HCT116 (cell line): ENCODE data around the gene LGALS12. TPM values are rescaled to one million over a fixed set of nuclear protein-coding genes. Genes with fewer than 3 reads are reported as not detected.

Experiments used
- ATAC-seq: fragments of 200-7000 bp; cut with Tn5 transposase; 2 replicates; pipeline ENCODE4 v1.9.1; 2020; ENCODE audit warnings: mild to moderate bottlenecking, moderate library complexity
- BruUV-seq: library from RNA; stranded (reverse); fragments of 400-500 nt; replicated peaks from 2 replicates; lab custom pipeline; 2021; lab: Mats Ljungman, UMichigan
- CTCF ChIA-PET: fragments of 300-600 bp; sonication (Branson Sonifier 250); formaldehyde crosslinking; loops from one replicate; lab custom pipeline; 2021; ENCODE audit warnings: antibody characterized with exemption; lab: Charles Lee
- POLR2A ChIA-PET: fragments of 300-600, 350-600 bp; sonication (Branson Sonifier 250); formaldehyde crosslinking; loops from one replicate; lab custom pipeline; 2021; ENCODE audit warnings: antibody characterized with exemption; lab: Charles Lee
- RAD21 ChIA-PET, 2 experiments: fragments of 300-600 bp; sonication (Branson Sonifier 250); formaldehyde crosslinking; loops; one replicate each; lab custom pipeline; 2023; ENCODE audit warnings: low total read pairs in 2 of 2; ENCODE audit not compliant: uncharacterized antibody in 2 of 2, unreplicated experiment in 2 of 2, low non-redundant PET in 1 of 2; lab: Charles Lee
- DNase-seq: peaks from one replicate; pipeline ENCODE4 v3.0.0-alpha.2; 2010; ENCODE audit warnings: low read depth, low spot score
- H2AFZ ChIP-seq: fragments of 200-600 bp; shearing (Covaris generic), sonication (generic); 2 replicates; pipeline ENCODE4 v1.6.1; 2017; ENCODE audit warnings: low read depth, mixed run types, mixed read lengths, antibody characterized with exemption, low read length; ENCODE audit not compliant: poor library complexity, severe bottlenecking
- H3K27ac ChIP-seq: 2 replicates; pipeline ENCODE4 v1.5.1; 2012; ENCODE audit warnings: low read depth, low read length
- H3K27me3 ChIP-seq: fragments of 200-600 bp; sonication (generic); 2 replicates; pipeline ENCODE4 v1.6.1; 2016; ENCODE audit warnings: mixed run types, low read length, mixed read lengths; ENCODE audit not compliant: insufficient read depth
- H3K36me3 ChIP-seq, 2 experiments: fragments of 200-500 bp in 1 of 2; fragments of 200-600 bp in 1 of 2; sonication (Bioruptor generic) in 1 of 2; sonication (generic) in 1 of 2; 2 replicates each; pipeline versions ENCODE4 v1.5.1 to v1.6.1; 2014 to 2016; ENCODE audit warnings: low read length in 2 of 2, inconsistent platforms in 1 of 2, mixed read lengths in 1 of 2, mixed run types in 1 of 2; ENCODE audit not compliant: insufficient read depth in 2 of 2, control insufficient read depth in 1 of 2
- H3K4me1 ChIP-seq, 2 experiments: fragments of 200-600 bp in 1 of 2; sonication (generic) in 1 of 2; 2 replicates each; pipeline versions ENCODE4 v1.5.1 to v1.6.1; 2012 to 2017; ENCODE audit warnings: low read length in 2 of 2, inconsistent platforms in 1 of 2, mild to moderate bottlenecking in 1 of 2, mixed read lengths in 1 of 2, mixed run types in 1 of 2, moderate library complexity in 1 of 2; ENCODE audit not compliant: insufficient read depth in 2 of 2, control insufficient read depth in 1 of 2
- H3K4me2 ChIP-seq: fragments of 200-600 bp; sonication (generic); 2 replicates; pipeline ENCODE4 v1.6.1; 2017; ENCODE audit warnings: mixed run types, low read length, mixed read lengths
- H3K4me3 ChIP-seq, 2 experiments: fragments of 200-600 bp in 1 of 2; sonication (generic) in 1 of 2; replicated peaks in 1 of 2; 2 replicates each; pipeline ENCODE4 v1.5.1; 2011 to 2016; ENCODE audit warnings: low read length in 2 of 2, control low read depth in 1 of 2, low read depth in 1 of 2, mild to moderate bottlenecking in 1 of 2, mixed read lengths in 1 of 2, mixed run types in 1 of 2
- H3K79me2 ChIP-seq: fragments of 200-600 bp; sonication (generic); 2 replicates; pipeline ENCODE4 v1.6.1; 2017; ENCODE audit warnings: mild to moderate bottlenecking, mixed run types, low read length, moderate library complexity, mixed read lengths; ENCODE audit not compliant: insufficient read depth
- H3K9ac ChIP-seq: fragments of 200-600 bp; sonication (generic); 2 replicates; pipeline ENCODE4 v1.6.1; 2016; ENCODE audit warnings: low read length, mixed read lengths
- H3K9me2 ChIP-seq: fragments of 200-600 bp; sonication (generic), shearing (Covaris generic); 2 replicates; pipeline ENCODE4 v1.6.1; 2017; ENCODE audit warnings: mixed run types, mild to moderate bottlenecking, moderate library complexity; ENCODE audit not compliant: insufficient read depth
- H3K9me3 ChIP-seq, 2 experiments: fragments of 200-500 bp in 1 of 2; fragments of 200-600 bp in 1 of 2; sonication (Bioruptor generic) in 1 of 2; sonication (generic) in 1 of 2; 2 replicates each; pipeline ENCODE4 v1.6.1; 2014 to 2017; ENCODE audit warnings: low read length in 2 of 2, mixed read lengths in 2 of 2, inconsistent platforms in 1 of 2, low read depth in 1 of 2, mild to moderate bottlenecking in 1 of 2, mixed run types in 1 of 2, moderate library complexity in 1 of 2; ENCODE audit not compliant: control insufficient read depth in 1 of 2, insufficient read depth in 1 of 2
- H4K20me1 ChIP-seq: fragments of 200-600 bp; sonication (generic), shearing (Covaris generic); 2 replicates; pipeline ENCODE4 v1.6.1; 2017; ENCODE audit warnings: mixed run types, mild to moderate bottlenecking, moderate library complexity; ENCODE audit not compliant: insufficient read depth
- ATF3 ChIP-seq: IDR thresholded peaks from 2 replicates; pipeline ENCODE4 v1.6.1; 2012
- CBX3 ChIP-seq: IDR thresholded peaks from 2 replicates; pipeline ENCODE4 v1.6.1; 2012; ENCODE audit warnings: low read depth
- CEBPB ChIP-seq: IDR thresholded peaks from 2 replicates; pipeline ENCODE4 v1.6.1; 2012; ENCODE audit warnings: low read depth
- CTCF ChIP-seq, 3 experiments: fragments of 200-600 bp in 1 of 3; sonication (generic) in 1 of 3; IDR thresholded peaks in 2 of 3; conservative IDR thresholded peaks in 1 of 3; 2 replicates each; pipeline ENCODE4 v1.5.1; 2012 to 2017; ENCODE audit warnings: low read depth in 2 of 3, low read length in 2 of 3, antibody characterized with exemption in 1 of 3, borderline replicate concordance in 1 of 3, control low read depth in 1 of 3, mild to moderate bottlenecking in 1 of 3, mixed read lengths in 1 of 3, mixed run types in 1 of 3, moderate library complexity in 1 of 3; ENCODE audit not compliant: insufficient read depth in 1 of 3
- EGR1 ChIP-seq: IDR thresholded peaks from 2 replicates; pipeline ENCODE4 v1.6.1; 2012; ENCODE audit warnings: low read depth
- ELF1 ChIP-seq: IDR thresholded peaks from 2 replicates; pipeline ENCODE4 v1.6.1; 2012; ENCODE audit warnings: low read depth, borderline replicate concordance
- EZH2 ChIP-seq: fragments of 200-600 bp; sonication (generic); IDR thresholded peaks from 2 replicates; pipeline ENCODE4 v1.6.1; 2017; ENCODE audit warnings: antibody characterized with exemption, mixed run types
- JUND ChIP-seq: IDR thresholded peaks from 2 replicates; pipeline ENCODE4 v1.6.1; 2012
- POLR2AphosphoS5 ChIP-seq: IDR thresholded peaks from 2 replicates; pipeline ENCODE4 v1.6.1; 2011; ENCODE audit warnings: mild to moderate bottlenecking, low read depth, low read length, moderate library complexity
- SIN3A ChIP-seq: IDR thresholded peaks from 2 replicates; pipeline ENCODE4 v1.6.1; 2012; ENCODE audit warnings: low read depth
- SP1 ChIP-seq: IDR thresholded peaks from 2 replicates; pipeline ENCODE4 v1.6.1; 2012; ENCODE audit warnings: low read depth
- TCF7L2 ChIP-seq: IDR thresholded peaks from 2 replicates; pipeline ENCODE4 v1.7.0; 2011; ENCODE audit warnings: borderline replicate concordance, inconsistent platforms; ENCODE audit not compliant: insufficient read depth, insufficient read length; ENCODE audit errors: extremely low read depth
- YY1 ChIP-seq: IDR thresholded peaks from 2 replicates; pipeline ENCODE4 v1.6.1; 2011; ENCODE audit warnings: low read length, low read depth, moderate library complexity, mild to moderate bottlenecking; ENCODE audit not compliant: insufficient replicate concordance; ENCODE audit errors: extremely low read depth
- ZNF274 ChIP-seq: fragments of 200-500 bp; sonication (Bioruptor generic); IDR thresholded peaks from 2 replicates; pipeline ENCODE4 v1.6.1; 2014; ENCODE audit warnings: mild to moderate bottlenecking, low read depth, low read length, inconsistent platforms
- intact Hi-C: fragments of 100-400 bp; cut with micrococcal nuclease; formaldehyde crosslinking; loops from 2 replicates; pipeline ENCODE4 v1.10.0; 2022
- total RNA-seq: library from RNA; stranded (reverse); gene quantifications from one replicate; pipeline ENCODE4 v1.2.1, GENCODE V29; 2021; ENCODE audit not compliant: unreplicated experiment

Gene LGALS12
- total RNA-seq, 1 experiment from 2014 or later, result not detected

- Histone ChIP-seq H2AFZ (no peak overlapping the region), H3K9ac (no peak overlapping the region), H3K9me3 (no peaks in the 10 kb centered on the region), H3K4me2 (no peak overlapping the region), H3K4me1 (peaks cover 4 to 10% of the 10 kb centered on the region in 2 experiments; a peak in 1 of 4 replicates), H3K9me2 (no peaks in the 10 kb centered on the region), H3K36me3 (no peaks in the 10 kb centered on the region), H3K79me2 (no peaks in the 10 kb centered on the region), H3K27me3 (no peaks in the 10 kb centered on the region), H3K4me3 (no peak overlapping the region), H4K20me1 (no peaks in the 10 kb centered on the region), H3K27ac (no peak overlapping the region)
- intact Hi-C loops, result no loop called here
- ATAC-seq (no peak), DNase-seq (no peak)
- POLR2A ChIA-PET, result no interaction called here
- RAD21 ChIA-PET, result no interaction called here
- CTCF ChIA-PET, result no interaction called here
- BruUV-seq, result no TSS peak
- TF ChIP-seq EZH2 (no peak), EGR1 (no peak), YY1 (no peak), ZNF274 (no peak), CTCF (IDR thresholded peaks at IDR 0.05 in 2 of 3, conservative IDR thresholded peaks at IDR 0.05 in 1 of 3; ENCODE audit: borderline replicate concordance in 1 of 3, insufficient read depth in 1 of 3, low read depth in 2 of 3, low read length in 2 of 3) (no peak), POLR2AphosphoS5 (no peak), CBX3 (no peak), ATF3 (no peak), SIN3A (no peak), SP1 (no peak), ELF1 (no peak), JUND (no peak), CEBPB (no peak), TCF7L2 (no peak)
Observed at GRCh38 chr11:63560506-63561180, 54.8 kb downstream of the LGALS12 start.
